Immature natural killer cell (primary cell): ENCODE measurements around the gene RIOK1. TPM values are rescaled to one million over a fixed set of nuclear protein-coding genes. Genes with fewer than 3 reads are reported as not detected.

Source experiments
- DNase-seq, 3 donors: peaks; one replicate each; pipeline ENCODE4 v3.0.0; 2022; ENCODE audit warnings: mixed read lengths in 1 of 3
- H3K27ac Mint-ChIP-seq, 6 donors: one replicate each; pipeline ENCODE4 v1.8.0; 2020; ENCODE audit warnings: mixed read lengths in 6 of 6, mild to moderate bottlenecking in 5 of 6, inconsistent platforms in 4 of 6, moderate library complexity in 3 of 6
- H3K27me3 Mint-ChIP-seq, 3 donors: one replicate each; pipeline ENCODE4 v1.8.0; 2020 to 2021; ENCODE audit warnings: low read depth in 3 of 3, mild to moderate bottlenecking in 3 of 3, mixed read lengths in 3 of 3, moderate library complexity in 3 of 3, inconsistent platforms in 1 of 3
- H3K36me3 Mint-ChIP-seq, 3 donors: one replicate each; pipeline ENCODE4 v1.8.0; 2020; ENCODE audit warnings: mixed read lengths in 3 of 3, inconsistent platforms in 2 of 3, mild to moderate bottlenecking in 2 of 3
- H3K4me1 Mint-ChIP-seq, 2 donors: one replicate each; pipeline ENCODE4 v1.8.0; 2020; ENCODE audit warnings: inconsistent platforms in 2 of 2, mild to moderate bottlenecking in 2 of 2, mixed read lengths in 2 of 2, moderate library complexity in 1 of 2
- H3K4me3 Mint-ChIP-seq, 5 donors: one replicate each; pipeline ENCODE4 v1.8.0; 2020; ENCODE audit warnings: mild to moderate bottlenecking in 5 of 5, mixed read lengths in 5 of 5, inconsistent platforms in 3 of 5, moderate library complexity in 3 of 5
- H3K9me3 Mint-ChIP-seq, 6 donors: one replicate each; pipeline ENCODE4 v1.8.0; 2020; ENCODE audit warnings: mild to moderate bottlenecking in 6 of 6, mixed read lengths in 6 of 6, inconsistent platforms in 4 of 6, moderate library complexity in 3 of 6
- polyA plus RNA-seq, 3 donors: library from polyadenylated mRNA; unstranded; fragments of 300-500 nt; fragmentation: Illumina TruSeq; gene quantifications; one replicate each; pipeline ENCODE4 v1.2.3, GENCODE V29; 2021

Gene RIOK1
- polyA plus RNA-seq, 3 donors from 2014 or later: 14.0 to 23.7 (median 15.6) TPM

GRCh38 chr6:7418238-7418905, 28.8 kb downstream of the RIOK1 start:
- Mint-ChIP-seq H3K27ac (peak overlapping the region in 2 of 6 donors; percentile 4 to 18), H3K9me3 (no peaks in the 10 kb centered on the region), H3K4me1 (no peaks in the 10 kb centered on the region), H3K36me3 (peaks cover 20 to 41% (median 23%) of the 10 kb centered on the region in 3 donors), H3K4me3 (no peak overlapping the region), H3K27me3 (no peaks in the 10 kb centered on the region)
- DNase-seq: no peak

- Mint-ChIP-seq H3K4me1 (no peaks in the 10 kb centered on the region), H3K27ac (peak overlapping the region in 2 of 6 donors; percentile 40 to 52), H3K27me3 (no peaks in the 10 kb centered on the region), H3K9me3 (no peaks in the 10 kb centered on the region), H3K4me3 (no peak overlapping the region), H3K36me3 (peaks cover 18 to 37% (median 20%) of the 10 kb centered on the region in 3 donors)
- no peak for DNase-seq
Observed at GRCh38 chr6:7419065-7419464, 29.5 kb downstream of the RIOK1 start.

GRCh38 chr6:7421066-7421465, 31.5 kb downstream of the RIOK1 start:
- Mint-ChIP-seq H3K27ac (no peak overlapping the region), H3K4me1 (no peaks in the 10 kb centered on the region), H3K9me3 (no peaks in the 10 kb centered on the region), H3K36me3 (peaks cover 9 to 20% (median 14%) of the 10 kb centered on the region in 3 donors), H3K4me3 (no peak overlapping the region), H3K27me3 (no peaks in the 10 kb centered on the region)
- no peak for DNase-seq

GRCh38 chr6:7424058-7424457, 34.5 kb downstream of the RIOK1 start:
- no peak for DNase-seq
- Mint-ChIP-seq H3K4me3 (no peak overlapping the region), H3K27me3 (peaks cover 0 to 1% (median 0%) of the 10 kb centered on the region in 3 donors), H3K4me1 (no peaks in the 10 kb centered on the region), H3K9me3 (no peaks in the 10 kb centered on the region), H3K27ac (no peak overlapping the region), H3K36me3 (peaks cover 0 to 5% (median 3%) of the 10 kb centered on the region in 3 donors)

- H3K4me1 Mint-ChIP-seq: no peaks in the 10 kb centered on the region
- H3K27me3 Mint-ChIP-seq: peaks cover 0 to 1% (median 0%) of the 10 kb centered on the region in 3 donors
- no peaks in the 10 kb centered on the region for H3K9me3 Mint-ChIP-seq
- no peak for DNase-seq
- H3K36me3 Mint-ChIP-seq: peaks cover 0 to 5% (median 3%) of the 10 kb centered on the region in 3 donors
- no peak overlapping the region for H3K4me3 Mint-ChIP-seq
- no peak overlapping the region for H3K27ac Mint-ChIP-seq
Observed at GRCh38 chr6:7424967-7425807, 35.6 kb downstream of the RIOK1 start.

- Mint-ChIP-seq H3K4me1 (no peaks in the 10 kb centered on the region), H3K9me3 (no peaks in the 10 kb centered on the region), H3K4me3 (no peak overlapping the region), H3K27me3 (peaks cover 0 to 2% (median 1%) of the 10 kb centered on the region in 3 donors), H3K36me3 (peaks cover 0 to 5% (median 0%) of the 10 kb centered on the region in 3 donors), H3K27ac (no peak overlapping the region)
- no peak for DNase-seq
Observed at GRCh38 chr6:7425808-7426190, 36.2 kb downstream of the RIOK1 start.

- peaks cover 0 to 5% (median 0%) of the 10 kb centered on the region in 3 donors for H3K36me3 Mint-ChIP-seq
- H3K27ac Mint-ChIP-seq: no peak overlapping the region
- H3K27me3 Mint-ChIP-seq: peaks cover 0 to 5% (median 1%) of the 10 kb centered on the region in 3 donors
- no peak overlapping the region for H3K4me3 Mint-ChIP-seq
- H3K9me3 Mint-ChIP-seq: no peaks in the 10 kb centered on the region
- DNase-seq: no peak
- no peaks in the 10 kb centered on the region for H3K4me1 Mint-ChIP-seq
Observed at GRCh38 chr6:7426447-7427169, 37.0 kb downstream of the RIOK1 start.

- peaks cover 0 to 4% (median 0%) of the 10 kb centered on the region in 3 donors for H3K36me3 Mint-ChIP-seq
- DNase-seq: no peak
- no peak overlapping the region for H3K27ac Mint-ChIP-seq
- H3K27me3 Mint-ChIP-seq: peaks cover 3 to 5% (median 5%) of the 10 kb centered on the region in 3 donors
- peaks cover 0 to 11% (median 0%) of the 10 kb centered on the region in 6 donors for H3K9me3 Mint-ChIP-seq
- H3K4me1 Mint-ChIP-seq: no peaks in the 10 kb centered on the region
- no peak overlapping the region for H3K4me3 Mint-ChIP-seq
Observed at GRCh38 chr6:7431313-7431673, 41.7 kb downstream of the RIOK1 start.

- DNase-seq: no peak
- Mint-ChIP-seq H3K36me3 (peaks cover 0 to 4% (median 0%) of the 10 kb centered on the region in 3 donors), H3K9me3 (peaks cover 0 to 11% (median 0%) of the 10 kb centered on the region in 6 donors), H3K27ac (no peak overlapping the region), H3K4me3 (no peak overlapping the region), H3K4me1 (no peaks in the 10 kb centered on the region), H3K27me3 (peaks cover 3 to 5% (median 5%) of the 10 kb centered on the region in 3 donors)
Observed at GRCh38 chr6:7431674-7432390, 42.2 kb downstream of the RIOK1 start.

- peaks cover 2 to 5% (median 5%) of the 10 kb centered on the region in 3 donors for H3K27me3 Mint-ChIP-seq
Observed at GRCh38 chr6:7432391-7433120, 42.9 kb downstream of the RIOK1 start.

GRCh38 chr6:7433121-7433617, 43.6 kb downstream of the RIOK1 start:
- no peak overlapping the region for H3K27ac Mint-ChIP-seq
- no peaks in the 10 kb centered on the region for H3K4me1 Mint-ChIP-seq

More at GRCh38 chr6:7432391-7433120, 42.9 kb downstream of the RIOK1 start:
- Mint-ChIP-seq H3K4me3 (no peak overlapping the region), H3K9me3 (peaks cover 0 to 11% (median 0%) of the 10 kb centered on the region in 6 donors), H3K4me1 (no peaks in the 10 kb centered on the region), H3K27ac (no peak overlapping the region), H3K36me3 (peaks cover 0 to 4% (median 0%) of the 10 kb centered on the region in 3 donors)
- no peak for DNase-seq

GRCh38 chr6:7434672-7435071, 45.1 kb downstream of the RIOK1 start:
- Mint-ChIP-seq H3K9me3 (peaks cover 0 to 11% (median 0%) of the 10 kb centered on the region in 6 donors), H3K4me3 (no peak overlapping the region), H3K4me1 (peaks cover 9 to 13% of the 10 kb centered on the region in 2 donors), H3K27me3 (peaks cover 2 to 5% (median 5%) of the 10 kb centered on the region in 3 donors), H3K27ac (no peak overlapping the region), H3K36me3 (peaks cover 0 to 4% (median 0%) of the 10 kb centered on the region in 3 donors)
- DNase-seq: no peak

More at GRCh38 chr6:7433121-7433617, 43.6 kb downstream of the RIOK1 start:
- H3K9me3 Mint-ChIP-seq: peaks cover 0 to 11% (median 0%) of the 10 kb centered on the region in 6 donors
- no peak for DNase-seq
- H3K4me3 Mint-ChIP-seq: no peak overlapping the region
- H3K27me3 Mint-ChIP-seq: peaks cover 2 to 5% (median 5%) of the 10 kb centered on the region in 3 donors
- H3K36me3 Mint-ChIP-seq: peaks cover 0 to 4% (median 0%) of the 10 kb centered on the region in 3 donors
